HT1080 (cell line): ENCODE results near the gene MAN2A2. TPM values are rescaled to one million over a fixed set of nuclear protein-coding genes. Genes with fewer than 3 reads are reported as not detected.

Source experiments
- DNase-seq: peaks from one replicate; pipeline ENCODE4 v3.0.0-alpha.2; 2015; ENCODE audit warnings: low read depth
- small RNA-seq: library from RNA; depleted of rRNA; stranded (forward); fragments of <200 nt; gene quantifications from one replicate; pipeline ENCODE3, GENCODE V24; 2014
- total RNA-seq: library from RNA; depleted of rRNA; stranded (reverse); fragments of >200 nt; shearing (Covaris generic); gene quantifications from 2 replicates; pipeline ENCODE4 v1.2.3, GENCODE V29; 2014; rRNA removed

MAN2A2 gene
- total RNA-seq, 1 experiment from 2014 or later, result 12.5 TPM

GRCh38 chr15:90959894-90960293, 56.8 kb downstream of the MAN2A2 start:
- peak; percentile 26 for DNase-seq

DNA sequence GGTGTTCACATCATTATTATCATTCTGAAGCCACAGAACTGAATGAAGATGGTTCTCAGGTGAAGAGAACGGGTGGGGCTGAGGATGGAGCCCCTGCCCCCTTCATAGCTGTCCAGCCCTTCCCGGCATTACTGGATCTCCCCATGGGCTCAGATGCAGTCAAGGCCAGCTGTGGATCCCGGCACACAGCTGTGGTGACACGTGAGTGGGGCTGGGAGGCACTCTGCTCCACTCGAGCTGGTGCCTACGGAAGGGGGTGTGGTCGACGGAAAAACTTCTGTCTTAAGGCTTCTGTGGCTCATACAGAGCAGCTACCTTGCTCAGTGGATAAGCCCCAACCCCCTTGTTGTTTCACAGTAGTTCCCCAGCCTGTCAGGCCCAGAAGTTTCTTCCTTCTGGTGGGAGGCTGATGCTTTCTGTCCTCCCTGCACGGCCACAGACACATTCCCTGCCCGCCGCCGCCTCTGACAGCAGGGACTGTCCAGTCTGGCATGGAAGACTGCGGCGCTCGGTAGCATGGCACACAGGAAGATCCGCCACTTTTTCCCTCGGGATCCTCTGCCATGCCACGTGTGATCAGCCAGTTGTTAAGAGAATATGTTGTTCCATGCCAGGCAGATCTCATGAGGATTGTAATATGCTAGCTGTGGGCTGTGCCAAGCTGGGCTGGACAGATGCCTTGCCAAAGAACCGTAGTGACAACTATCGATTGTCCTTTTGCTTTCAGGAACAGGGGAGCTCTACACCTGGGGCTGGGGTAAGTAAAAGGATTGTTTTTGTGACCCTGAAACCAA, 57.4 kb downstream of the MAN2A2 start:
- no peak for DNase-seq

DNA sequence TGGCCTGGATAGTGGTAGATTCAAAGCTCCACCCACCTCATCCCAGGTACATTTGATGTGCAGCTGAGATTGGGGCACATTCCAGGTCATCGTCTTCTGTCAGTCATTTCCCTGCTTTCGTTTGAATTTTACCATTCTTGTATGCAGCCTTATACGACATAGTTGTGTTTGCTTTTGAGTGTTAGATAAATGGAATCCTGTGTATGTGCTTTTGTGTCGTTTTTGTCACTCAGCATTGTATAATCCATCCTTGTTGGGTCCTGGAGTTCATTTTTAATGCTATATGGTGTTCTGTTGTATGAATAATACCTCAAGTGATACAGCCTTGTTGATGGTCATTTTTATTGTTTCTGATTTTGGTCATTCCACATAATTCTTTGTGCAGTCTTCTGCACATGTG, 58.9 kb downstream of the MAN2A2 start:
- no peak for DNase-seq

DNA sequence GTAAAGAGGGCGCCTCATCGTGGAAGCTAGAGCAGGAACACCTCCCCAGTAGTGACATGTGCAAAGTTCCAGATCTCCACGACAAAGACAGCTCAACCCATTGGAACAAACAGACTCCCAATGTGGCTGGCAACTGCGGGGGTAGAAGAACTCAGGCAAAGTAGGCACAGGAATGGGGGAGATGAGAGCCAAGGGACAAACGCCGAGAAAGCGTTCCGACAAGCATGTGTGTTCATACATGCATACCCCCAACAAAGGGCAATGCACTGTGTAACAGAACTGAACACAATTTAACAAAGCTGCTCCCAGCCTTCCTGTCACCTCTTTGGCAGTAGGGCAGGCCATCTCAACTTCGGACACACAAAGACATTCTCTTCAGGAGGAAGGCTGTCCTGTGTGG, 63.2 kb downstream of the MAN2A2 start:
- no peak for DNase-seq

DNA sequence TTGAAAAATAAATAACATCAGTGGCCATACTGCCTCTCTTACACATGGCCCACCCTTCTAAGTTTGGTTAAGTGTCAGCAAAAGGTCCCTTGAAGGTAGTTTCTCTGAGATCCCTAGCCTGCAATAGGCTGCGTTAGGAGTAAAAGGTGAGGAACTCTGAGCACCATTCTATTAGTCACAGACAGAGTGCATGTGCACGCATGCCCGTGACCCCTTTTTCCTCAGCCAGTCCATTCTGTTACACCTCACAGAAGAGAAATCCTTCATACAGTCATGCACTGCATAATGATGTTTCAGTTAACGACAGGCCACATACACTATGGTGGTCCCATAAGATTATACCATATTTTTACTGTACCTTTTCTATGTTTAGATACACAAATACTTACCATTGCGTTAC, 64.1 kb downstream of the MAN2A2 start:
- no peak for DNase-seq

DNA sequence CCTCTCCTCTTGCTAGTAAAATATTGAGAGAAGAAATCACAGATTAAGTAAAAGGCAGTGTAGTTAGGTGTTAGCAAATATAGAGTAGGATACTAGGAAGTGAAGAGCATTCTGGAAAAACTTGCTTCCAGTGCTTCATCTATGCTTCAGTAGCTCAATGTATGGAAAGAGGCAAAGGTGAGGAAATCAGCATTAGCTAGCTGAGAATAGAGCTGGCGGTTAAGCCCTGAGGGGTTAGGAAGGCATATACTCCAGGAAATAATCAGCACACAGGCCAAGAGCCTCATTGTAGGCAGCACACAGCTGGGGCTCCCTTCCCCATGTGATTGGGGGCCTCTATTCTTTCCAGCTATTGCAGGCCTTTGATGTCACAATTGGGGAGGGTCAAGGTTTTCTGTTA, 65.3 kb downstream of the MAN2A2 start:
- DNase-seq, result no peak

DNA sequence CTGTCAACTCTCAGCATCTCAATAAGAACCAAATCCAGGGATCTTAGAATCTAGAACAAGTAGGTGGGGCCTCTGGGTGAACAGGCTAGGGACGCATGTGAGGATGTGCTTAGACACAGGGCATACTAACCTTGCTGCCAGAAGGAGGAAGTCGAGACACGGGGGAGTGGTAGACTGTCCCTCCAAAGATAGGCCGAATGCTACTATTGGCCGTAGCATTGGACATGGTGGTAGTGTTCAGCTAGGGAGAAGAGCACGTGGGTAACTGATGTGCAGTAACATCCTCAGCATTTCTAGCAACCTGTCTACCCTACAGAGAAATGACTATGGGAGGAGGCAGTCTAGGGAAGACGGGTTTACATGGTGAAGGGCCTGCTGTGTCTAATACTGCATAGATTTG, 67.2 kb downstream of the MAN2A2 start:
- DNase-seq, result no peak

- DNase-seq, result no peak
These were observed 69.0 kb downstream of the MAN2A2 start for GRCh38 chr15:90972133-90972532.

Small RNA genes within 50 kb of the gene (small RNA-seq; reads per million reads assigned to genes)
- gene RN7SL363P, result not detected

Other genes starting within 250 kb of the MAN2A2 start
- gene BLM, start 186.0 kb upstream of the MAN2A2 start, total RNA-seq, result 13.1 and 16.1 TPM in 2 replicates
- 61.6 and 84.3 TPM in 2 replicates for gene FURIN, start 34.7 kb upstream of the MAN2A2 start, total RNA-seq
- gene FES, start 18.8 kb upstream of the MAN2A2 start, total RNA-seq, result 8.8 and 15.0 TPM in 2 replicates
- gene HDDC3, start 29.2 kb downstream of the MAN2A2 start, total RNA-seq, result 27.9 and 30.3 TPM in 2 replicates
- 55.6 and 66.8 TPM in 2 replicates for gene UNC45A, start 32.0 kb downstream of the MAN2A2 start, total RNA-seq
- gene RCCD1, start 51.6 kb downstream of the MAN2A2 start, total RNA-seq, result 14.0 and 14.1 TPM in 2 replicates
- gene PRC1, start 91.2 kb downstream of the MAN2A2 start, total RNA-seq, result 267 and 328 TPM in 2 replicates
- gene VPS33B, start 119.3 kb downstream of the MAN2A2 start, total RNA-seq, result 11.6 and 12.7 TPM in 2 replicates
- gene SV2B, start 197.0 kb downstream of the MAN2A2 start, total RNA-seq, result 0.10 TPM in 1 of 2 replicates, not detected in the other